PC-9 (cell line): ENCODE results near the gene ELF2. TPM values are rescaled to one million over a fixed set of nuclear protein-coding genes. Genes with fewer than 3 reads are reported as not detected.

Experiments used
- BruUV-seq: library from RNA; stranded (reverse); fragments of 400-500 nt; replicated peaks from 2 replicates; lab custom pipeline; 2021; lab: Mats Ljungman, UMichigan
- CTCF ChIA-PET: fragments of 300-600 bp; sonication (Branson Sonifier 250); formaldehyde crosslinking; loops from one replicate; lab custom pipeline; 2022; ENCODE audit warnings: antibody characterized with exemption; lab: Charles Lee
- POLR2A ChIA-PET: fragments of 300-600 bp; sonication (Branson Sonifier 250); formaldehyde crosslinking; loops from one replicate; lab custom pipeline; 2022; ENCODE audit warnings: antibody characterized with exemption; ENCODE audit not compliant: unreplicated experiment; lab: Charles Lee
- DNase-seq, 2 experiments: peaks; one replicate each; pipeline versions ENCODE4 v3.0.0 to v3.0.0-alpha.2; 2015 to 2022; ENCODE audit warnings: mixed read lengths in 1 of 2
- H2AFZ ChIP-seq: fragments of 200-600 bp; sonication (generic); 2 replicates; pipeline ENCODE4 v1.8.1; 2017; ENCODE audit warnings: antibody characterized with exemption
- H3F3A ChIP-seq: fragments of 200-600 bp; sonication (generic); 2 replicates; pipeline ENCODE4 v1.8.1; 2017; ENCODE audit warnings: antibody characterized with exemption, mild to moderate bottlenecking, low read depth; ENCODE audit not compliant: insufficient read depth
- H3K27ac ChIP-seq: fragments of 200-600 bp; sonication (generic); 2 replicates; pipeline ENCODE4 v1.6.1; 2016; ENCODE audit warnings: mixed run types
- H3K27me3 ChIP-seq: fragments of 200-600 bp; sonication (generic); 2 replicates; pipeline ENCODE4 v1.6.1; 2016; ENCODE audit warnings: low read depth, mixed run types; ENCODE audit not compliant: insufficient read depth
- H3K36me3 ChIP-seq: fragments of 200-600 bp; sonication (generic); 2 replicates; pipeline ENCODE4 v1.6.1; 2016; ENCODE audit warnings: low read depth, mixed run types
- H3K4me1 ChIP-seq: fragments of 200-600 bp; sonication (generic); replicated peaks from 2 replicates; pipeline ENCODE4 v1.6.1; 2016; ENCODE audit warnings: mixed run types; ENCODE audit not compliant: insufficient read depth
- H3K4me2 ChIP-seq: fragments of 200-600 bp; sonication (generic); 2 replicates; pipeline ENCODE4 v1.6.1; 2017; ENCODE audit warnings: mixed run types
- H3K4me3 ChIP-seq: fragments of 200-600 bp; sonication (generic); 2 replicates; pipeline ENCODE4 v1.6.1; 2016; ENCODE audit warnings: mixed run types
- H3K79me2 ChIP-seq: fragments of 200-600 bp; sonication (generic); 2 replicates; pipeline ENCODE4 v1.6.1; 2017; ENCODE audit warnings: low read depth, mixed run types
- H3K9me2 ChIP-seq: fragments of 200-600 bp; sonication (generic); 2 replicates; pipeline ENCODE4 v1.8.1; 2017; ENCODE audit warnings: mild to moderate bottlenecking; ENCODE audit not compliant: insufficient read depth
- H3K9me3 ChIP-seq: fragments of 200-600 bp; sonication (generic); 2 replicates; pipeline ENCODE4 v1.8.1; 2016; ENCODE audit warnings: low read depth; ENCODE audit not compliant: insufficient read depth
- H4K20me1 ChIP-seq: fragments of 200-600 bp; sonication (generic); 2 replicates; pipeline ENCODE4 v1.8.1; 2017; ENCODE audit not compliant: insufficient read depth
- CTCF ChIP-seq: fragments of 200-600 bp; sonication (generic); conservative IDR thresholded peaks from 2 replicates; pipeline ENCODE4 v1.6.1; 2017; ENCODE audit warnings: mixed run types, antibody characterized with exemption, mild to moderate bottlenecking, moderate library complexity
- EZH2 ChIP-seq: fragments of 200-600 bp; sonication (generic); IDR thresholded peaks from 2 replicates; pipeline ENCODE4 v1.8.0; 2017; ENCODE audit warnings: antibody characterized with exemption, low read depth
- intact Hi-C: fragments of 100-400 bp; cut with micrococcal nuclease; formaldehyde crosslinking; loops from one replicate; pipeline ENCODE4 v1.10.0; 2022; ENCODE audit not compliant: unreplicated experiment
- total RNA-seq: library from RNA; stranded (reverse); gene quantifications from 2 replicates; pipeline ENCODE4 v1.2.3, GENCODE V29; 2021

Gene ELF2
- total RNA-seq, 1 experiment from 2014 or later = 30.7 TPM

GRCh38 chr4:139126898-139127297 lies 50.1 kb downstream of the ELF2 start:
- no peak for DNase-seq
- H3K9me3 ChIP-seq = no peaks in the 10 kb centered on the region
- H3F3A ChIP-seq = no peaks in the 10 kb centered on the region
- no peak for TF ChIP-seq CTCF
- TF ChIP-seq EZH2 = no peak
- H3K27ac ChIP-seq = no peak overlapping the region
- H3K4me2 ChIP-seq = no peak overlapping the region
- no TSS peak for BruUV-seq
- H3K79me2 ChIP-seq = no peaks in the 10 kb centered on the region
- H2AFZ ChIP-seq = no peak overlapping the region
- no peaks in the 10 kb centered on the region for H3K9me2 ChIP-seq
- H3K36me3 ChIP-seq = no peaks in the 10 kb centered on the region
- no peaks in the 10 kb centered on the region for H3K27me3 ChIP-seq
- H3K4me1 ChIP-seq = no peaks in the 10 kb centered on the region
- ChIA-PET CTCF (no interaction called here), POLR2A (no interaction called here)
- H4K20me1 ChIP-seq = no peaks in the 10 kb centered on the region
- intact Hi-C loops = no loop called here
- H3K4me3 ChIP-seq = no peak overlapping the region

GRCh38 chr4:139123910-139124309 lies 53.1 kb downstream of the ELF2 start:
- intact Hi-C loops = no loop called here
- H2AFZ ChIP-seq = no peak overlapping the region
- H3K79me2 ChIP-seq = no peaks in the 10 kb centered on the region
- H3K27ac ChIP-seq = no peak overlapping the region
- no peaks in the 10 kb centered on the region for H3K9me2 ChIP-seq
- no peak overlapping the region for H3K4me2 ChIP-seq
- no peaks in the 10 kb centered on the region for H3K9me3 ChIP-seq
- no peak overlapping the region for H3K4me3 ChIP-seq
- H3K36me3 ChIP-seq = no peaks in the 10 kb centered on the region
- DNase-seq = no peak
- no TSS peak for BruUV-seq
- ChIA-PET POLR2A (no interaction called here), CTCF (no interaction called here)
- no peak for TF ChIP-seq CTCF
- TF ChIP-seq EZH2 = no peak
- H3K27me3 ChIP-seq = no peaks in the 10 kb centered on the region
- H3F3A ChIP-seq = no peaks in the 10 kb centered on the region
- H4K20me1 ChIP-seq = no peaks in the 10 kb centered on the region
- H3K4me1 ChIP-seq = no peaks in the 10 kb centered on the region

GRCh38 chr4:139118365-139118764 lies 58.7 kb downstream of the ELF2 start:
- H2AFZ ChIP-seq = no peak overlapping the region
- no peaks in the 10 kb centered on the region for H3K36me3 ChIP-seq
- H3K9me2 ChIP-seq = no peaks in the 10 kb centered on the region
- TF ChIP-seq EZH2 (no peak), CTCF (no peak)
- DNase-seq = no peak
- H4K20me1 ChIP-seq = no peaks in the 10 kb centered on the region
- BruUV-seq = no TSS peak
- no peaks in the 10 kb centered on the region for H3F3A ChIP-seq
- no peaks in the 10 kb centered on the region for H3K4me1 ChIP-seq
- no peaks in the 10 kb centered on the region for H3K79me2 ChIP-seq
- H3K27ac ChIP-seq = no peak overlapping the region
- H3K4me3 ChIP-seq = no peak overlapping the region
- CTCF ChIA-PET = no interaction called here
- intact Hi-C loops = no loop called here
- H3K27me3 ChIP-seq = no peaks in the 10 kb centered on the region
- POLR2A ChIA-PET = no interaction called here
- H3K9me3 ChIP-seq = no peaks in the 10 kb centered on the region
- no peak overlapping the region for H3K4me2 ChIP-seq
